ENCODE measurements around the gene FBXO4.

FBXO4 gene

DNA sequence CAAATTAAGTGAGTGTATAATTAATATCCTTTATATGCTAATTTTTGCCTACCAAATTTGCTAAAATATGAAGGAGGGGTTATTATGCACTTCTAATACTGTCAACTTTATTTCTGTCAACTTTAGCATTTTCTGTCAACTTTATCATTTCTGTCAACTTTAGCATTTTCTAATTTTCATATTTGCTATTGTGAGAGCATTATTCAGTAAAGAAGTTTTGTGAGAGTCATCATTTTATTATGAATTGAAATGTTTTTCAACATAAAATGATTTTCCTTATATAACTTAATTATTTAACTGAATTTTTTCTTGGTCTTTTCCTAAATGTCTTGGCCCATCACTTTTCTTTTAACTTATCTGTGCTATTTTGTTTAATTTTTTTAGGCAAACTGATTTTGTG, 58.2 kb downstream of the FBXO4 start:
- TF ChIP-seq ZNF274 (IDR thresholded peaks at IDR 0.05; ENCODE audit: low read depth, low read length): no peak
- H3K4me3 ChIP-seq (ENCODE audit: low read length): no peak overlapping the region

DNA sequence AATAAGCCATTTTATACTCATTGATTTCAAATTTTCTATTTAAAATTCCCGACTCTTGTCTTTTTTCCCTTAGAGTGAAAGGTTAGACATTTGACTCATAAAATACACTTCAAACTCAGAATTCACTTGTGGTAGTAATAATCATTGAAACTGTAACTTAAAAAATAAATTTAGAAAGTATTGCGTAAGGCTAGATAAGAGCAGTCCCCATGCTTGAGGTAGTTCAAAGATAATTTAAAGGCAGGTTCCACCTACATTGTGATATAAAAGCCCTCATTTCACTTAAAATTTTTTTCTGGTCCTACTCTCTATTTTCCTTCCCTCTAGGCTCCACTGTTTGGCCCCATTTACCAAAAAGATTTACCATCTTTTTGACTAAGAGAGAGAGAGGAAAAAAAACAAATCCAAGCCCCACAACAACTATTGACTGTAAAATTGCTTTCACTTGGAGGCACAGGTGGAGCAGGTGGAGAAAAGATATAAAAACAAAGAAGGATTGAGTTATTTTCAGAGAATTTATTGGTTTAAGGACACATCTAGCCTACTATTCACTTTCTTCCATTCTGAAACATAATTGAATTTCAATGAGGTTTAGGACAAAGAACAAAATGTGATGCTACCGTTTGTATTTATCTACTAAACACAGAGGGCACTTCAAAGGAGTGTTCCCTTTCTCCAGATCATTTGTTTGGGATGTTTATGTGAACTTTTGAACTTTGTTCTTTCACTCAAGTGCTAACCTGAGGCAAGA, 61.0 kb downstream of the FBXO4 start:
- TF ChIP-seq ZNF274 (IDR thresholded peaks at IDR 0.05; ENCODE audit: low read depth, low read length): no peak

More for the DNA sequence above, 61.0 kb downstream of the FBXO4 start:
- no peak overlapping the region for H3K4me3 ChIP-seq (ENCODE audit: low read length)
